H1 (cell line): ENCODE measurements around the gene INTS6. TPM values are rescaled to one million over a fixed set of nuclear protein-coding genes. Genes with fewer than 3 reads are reported as not detected.
A peak's percentile ranks its signal among the peaks of the same experiment; 100 is the strongest.

Experiments used
- CTCF ChIA-PET: fragments of 300-600 bp; sonication (Branson Sonifier 250); formaldehyde crosslinking; loops from one replicate; lab custom pipeline; 2021; ENCODE audit not compliant: partially characterized antibody; lab: Charles Lee
- POLR2A ChIA-PET: fragments of 300-600 bp; sonication (Branson Sonifier 250); formaldehyde crosslinking; loops from one replicate; lab custom pipeline; 2021; ENCODE audit warnings: inconsistent platforms; ENCODE audit not compliant: partially characterized antibody; lab: Charles Lee
- DNase-seq, 2 experiments: peaks; one replicate each; pipeline versions ENCODE4 v3.0.0 to v3.0.0-alpha.2; 2010 to 2022; ENCODE audit warnings: low spot score in 2 of 2, low read depth in 1 of 2, mixed read lengths in 1 of 2
- FAIRE-seq: peaks from 2 replicates; lab custom pipeline; 2011; peaks lifted over from hg19 to GRCh38; lab: Jason Lieb, UNC
- H2AFZ ChIP-seq: 2 replicates; pipeline ENCODE4 v1.8.1; 2012; ENCODE audit warnings: low read length, inconsistent platforms
- H2AK5ac ChIP-seq: 2 replicates; pipeline ENCODE4 v1.6.1; 2013; ENCODE audit warnings: low read depth, low read length
- H2BK120ac ChIP-seq: replicated peaks from 2 replicates; pipeline ENCODE3; 2013; ENCODE audit warnings: low read depth, low read length, inconsistent platforms
- H2BK12ac ChIP-seq: 2 replicates; pipeline ENCODE4 v1.6.1; 2013; ENCODE audit warnings: low read depth, low read length
- H2BK15ac ChIP-seq: 2 replicates; pipeline ENCODE4 v1.6.1; 2013; ENCODE audit warnings: low read length
- H2BK20ac ChIP-seq: 2 replicates; pipeline ENCODE4 v1.6.1; 2013; ENCODE audit warnings: low read length
- H2BK5ac ChIP-seq: 2 replicates; pipeline ENCODE4 v1.6.1; 2013; ENCODE audit warnings: low read depth, low read length
- H3K14ac ChIP-seq: 2 replicates; pipeline ENCODE4 v1.6.1; 2013; ENCODE audit warnings: inconsistent platforms; ENCODE audit not compliant: insufficient read length
- H3K18ac ChIP-seq: 2 replicates; pipeline ENCODE4 v1.6.1; 2013; ENCODE audit warnings: low read length; ENCODE audit errors: extremely low read depth
- H3K23ac ChIP-seq: 2 replicates; pipeline ENCODE4 v1.6.1; 2013; ENCODE audit warnings: inconsistent platforms; ENCODE audit not compliant: insufficient read length
- H3K23me2 ChIP-seq: 2 replicates; pipeline ENCODE4 v1.6.1; 2013; ENCODE audit warnings: low read depth, low read length
- H3K27ac ChIP-seq: 2 replicates; pipeline ENCODE4 v1.6.1; 2011; ENCODE audit warnings: low read depth, low read length, inconsistent platforms
- H3K27me3 ChIP-seq, 4 experiments: replicated peaks in 1 of 4; 1 replicate in 1 of 4; 2 replicates in 3 of 4; pipeline versions ENCODE4 v1.6.1 to v1.8.1; 2011 to 2013; ENCODE audit warnings: low read length in 3 of 4, mild to moderate bottlenecking in 3 of 4, inconsistent platforms in 2 of 4, mixed read lengths in 2 of 4, moderate library complexity in 1 of 4; ENCODE audit not compliant: control insufficient read depth in 3 of 4, insufficient read depth in 3 of 4; ENCODE audit errors: extremely low read depth in 1 of 4
- H3K36me3 ChIP-seq, 4 experiments: 2 replicates each; pipeline versions ENCODE4 v1.6.1 to v1.8.1; 2011 to 2013; ENCODE audit warnings: mild to moderate bottlenecking in 4 of 4, low read length in 3 of 4, moderate library complexity in 2 of 4, control low read depth in 1 of 4, inconsistent platforms in 1 of 4; ENCODE audit not compliant: insufficient read depth in 4 of 4, control insufficient read depth in 2 of 4
- H3K4ac ChIP-seq: replicated peaks from 2 replicates; pipeline ENCODE3; 2013; ENCODE audit warnings: low read length, low read depth, mixed read lengths, inconsistent platforms; ENCODE audit not compliant: insufficient read length
- H3K4me1 ChIP-seq, 4 experiments: replicated peaks in 1 of 4; 1 replicate in 1 of 4; 2 replicates in 3 of 4; pipeline versions ENCODE4 v1.6.1 to v1.8.1; 2011 to 2013; ENCODE audit warnings: low read length in 3 of 4, inconsistent platforms in 2 of 4, mixed read lengths in 1 of 4; ENCODE audit not compliant: insufficient read depth in 4 of 4, control insufficient read depth in 3 of 4
- H3K4me2 ChIP-seq, 2 experiments: 2 replicates each; pipeline versions ENCODE4 v1.6.1 to v1.8.1; 2011 to 2013; ENCODE audit warnings: low read depth in 2 of 2, low read length in 2 of 2, control low read depth in 1 of 2, inconsistent platforms in 1 of 2, mild to moderate bottlenecking in 1 of 2; ENCODE audit not compliant: insufficient read depth in 1 of 2
- H3K4me3 ChIP-seq, 4 experiments: fragments of 200-600, 300-600 bp in 1 of 4; sonication (generic), shearing (Covaris generic), sonication (Bioruptor Twin) in 1 of 4; 2 replicates each; pipeline versions ENCODE4 v1.5.1 to v1.8.1; 2011 to 2016; ENCODE audit warnings: low read length in 4 of 4, low read depth in 3 of 4, control low read depth in 2 of 4, inconsistent platforms in 2 of 4, mild to moderate bottlenecking in 2 of 4, mixed read lengths in 1 of 4, moderate library complexity in 1 of 4; ENCODE audit not compliant: insufficient read depth in 2 of 4; ENCODE audit errors: extremely low read depth in 1 of 4
- H3K56ac ChIP-seq: replicated peaks from 2 replicates; pipeline ENCODE3; 2013; ENCODE audit warnings: low read depth, mild to moderate bottlenecking, mixed read lengths, low read length, inconsistent platforms; ENCODE audit not compliant: insufficient read length
- H3K79me1 ChIP-seq: 2 replicates; pipeline ENCODE4 v1.6.1; 2013; ENCODE audit warnings: low read depth, low read length, control low read depth
- H3K79me2 ChIP-seq, 2 experiments: 2 replicates each; pipeline versions ENCODE4 v1.6.1 to v1.8.1; 2012 to 2013; ENCODE audit warnings: low read length in 2 of 2, mild to moderate bottlenecking in 2 of 2, inconsistent platforms in 1 of 2; ENCODE audit not compliant: insufficient read depth in 2 of 2, control insufficient read depth in 1 of 2
- H3K9ac ChIP-seq, 4 experiments: replicated peaks in 1 of 4; 1 replicate in 1 of 4; 2 replicates in 3 of 4; pipeline versions ENCODE4 v1.6.1 to v1.8.1; 2011 to 2013; ENCODE audit warnings: low read depth in 3 of 4, low read length in 3 of 4, control low read depth in 2 of 4, mild to moderate bottlenecking in 2 of 4, moderate library complexity in 2 of 4, inconsistent platforms in 1 of 4; ENCODE audit errors: extremely low read depth in 1 of 4
- H3K9me3 ChIP-seq, 2 experiments: 2 replicates each; pipeline versions ENCODE4 v1.6.1 to v1.8.1; 2012 to 2013; ENCODE audit warnings: mild to moderate bottlenecking in 2 of 2, moderate library complexity in 2 of 2, control low read depth in 1 of 2, inconsistent platforms in 1 of 2, low read depth in 1 of 2, low read length in 1 of 2, mixed read lengths in 1 of 2; ENCODE audit not compliant: insufficient read depth in 2 of 2
- H4K20me1 ChIP-seq, 2 experiments: replicated peaks in 1 of 2; 2 replicates each; pipeline versions ENCODE3 to v1.8.1; 2011 to 2013; ENCODE audit warnings: inconsistent platforms in 2 of 2, low read length in 2 of 2, mild to moderate bottlenecking in 1 of 2; ENCODE audit not compliant: insufficient read depth in 2 of 2, control insufficient read depth in 1 of 2
- H4K5ac ChIP-seq: 2 replicates; pipeline ENCODE4 v1.6.1; 2013; ENCODE audit warnings: low read length, low read depth, mixed read lengths, inconsistent platforms; ENCODE audit not compliant: insufficient read length
- H4K8ac ChIP-seq: 2 replicates; pipeline ENCODE4 v1.8.0; 2013; ENCODE audit warnings: mild to moderate bottlenecking, moderate library complexity, low read length, inconsistent platforms; ENCODE audit not compliant: insufficient read depth; ENCODE audit errors: extremely low read depth
- H4K91ac ChIP-seq: replicated peaks from 2 replicates; pipeline ENCODE3; 2013; ENCODE audit warnings: low read length, mixed read lengths, inconsistent platforms; ENCODE audit not compliant: insufficient read length
- BRCA1 ChIP-seq: IDR thresholded peaks from 2 replicates; pipeline ENCODE4 v1.6.1; 2012; ENCODE audit warnings: low read depth, low read length, improper control_type of control experiment
- CEBPB ChIP-seq: IDR thresholded peaks from 2 replicates; pipeline ENCODE4 v1.6.1; 2012; ENCODE audit warnings: low read depth, low read length
- CREB1 ChIP-seq: IDR thresholded peaks from 2 replicates; pipeline ENCODE4 v1.6.1; 2012; ENCODE audit warnings: inconsistent platforms
- SRF ChIP-seq: IDR thresholded peaks from 2 replicates; pipeline ENCODE4 v1.6.1; 2011; ENCODE audit warnings: mild to moderate bottlenecking, low read depth, low read length, moderate library complexity
- WGBS, 2 experiments: shearing (Covaris generic) in 1 of 2; methylation state at CpG; one replicate each; pipeline versions ENCODE4 v1.1.6 to v1.1.7; 2013 to 2015; ENCODE audit warnings: low lambda C conversion rate in 2 of 2, mixed read lengths in 2 of 2, inconsistent platforms in 1 of 2, low coverage in 1 of 2, missing lambda C conversion rate in 1 of 2; ENCODE audit not compliant: insufficient replicate concordance in 2 of 2, insufficient coverage in 1 of 2, insufficient read length in 1 of 2; ENCODE audit errors: extremely low coverage in 1 of 2, missing lambda C conversion rate in 1 of 2; 5-methylcytosine and 5-hydroxymethylcytosine counted together
- polyA plus RNA-seq, 7 experiments: library from polyadenylated mRNA; depleted of rRNA in 3 of 7; stranded (reverse) in 5 of 7; unstranded in 2 of 7; fragments of >200 nt in 5 of 7; fragments of 200-250 nt in 2 of 7; gene quantifications; 1 replicate in 5 of 7; 2 replicates in 1 of 7; 4 replicates in 1 of 7; pipeline versions ENCODE4 v1.2.1 to v1.2.3, GENCODE V29; 2011 to 2013; ENCODE audit warnings: missing spikeins in 2 of 7, mixed read lengths in 2 of 7
- total RNA-seq: library from RNA; stranded (reverse); fragmentation: NEBNext Ultra II Directional; extraction: Animal tissue kit (Norgen Biotek cat#: 25700); gene quantifications from 2 replicates; pipeline ENCODE4 v1.2.1, GENCODE V29; 2021

The INTS6 gene
- total and polyA plus RNA-seq, 2 of the 8 experiments (the other 6 are each of a cell fraction or from before 2014, with no cell fraction given), result 12.6 to 42.8 TPM

DNA sequence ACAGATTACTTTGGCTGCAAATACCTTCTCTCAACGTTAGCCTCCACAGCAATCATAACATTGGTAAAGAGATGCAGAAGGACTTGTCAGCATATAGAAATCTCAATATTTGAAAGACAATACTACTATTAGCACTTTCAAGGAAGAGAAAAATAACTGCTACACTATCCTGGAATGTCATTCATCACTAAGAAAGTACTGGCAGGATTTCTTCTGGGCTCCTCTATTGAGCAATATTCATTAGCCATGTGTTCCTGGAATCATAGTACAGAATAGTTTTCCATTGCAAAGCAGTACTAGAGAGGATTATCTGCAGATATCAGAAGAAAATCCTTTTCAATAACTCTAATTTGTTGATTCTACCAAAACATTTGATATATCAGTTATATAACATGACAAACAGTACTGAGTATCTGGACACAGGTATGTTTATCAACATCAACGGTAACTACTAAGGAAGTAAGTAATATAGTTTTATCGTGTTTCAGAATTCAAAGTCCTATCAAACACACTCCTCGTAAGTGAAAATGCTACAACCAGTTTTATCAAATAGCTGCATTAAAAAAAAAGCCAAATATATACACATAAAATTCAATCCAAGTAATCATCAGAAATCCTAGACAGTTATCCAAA, 27.3 kb downstream of the INTS6 start:
- no peak overlapping the region for H3K4ac ChIP-seq
- H3K4me1 ChIP-seq, result peaks cover 6 to 31% (median 13%) of the 10 kb centered on the region in 4 experiments
- FAIRE-seq (no peak), DNase-seq (no peak)
- no peak overlapping the region for H4K91ac ChIP-seq
- no peak overlapping the region for H3K23ac ChIP-seq
- H3K36me3 ChIP-seq, result peaks cover 0 to 27% (median 12%) of the 10 kb centered on the region in 4 experiments; a peak in 5 of 8 replicates
- no peak overlapping the region for H2BK15ac ChIP-seq
- H2AFZ ChIP-seq, result no peak overlapping the region
- no peak for TF ChIP-seq CREB1
- peak; percentile 81 for TF ChIP-seq CEBPB
- TF ChIP-seq BRCA1, result no peak
- no peak for TF ChIP-seq SRF
- peak overlapping the region; percentile 1 to 54; a peak in 3 of 4 replicates for H3K4me2 ChIP-seq
- peak overlapping the region in 2 of 4 experiments; percentile 11 to 39; a peak in 3 of 8 replicates for H3K4me3 ChIP-seq
- H3K9me3 ChIP-seq, result no peaks in the 10 kb centered on the region
- H2BK12ac ChIP-seq, result no peak overlapping the region
- H3K23me2 ChIP-seq, result no peaks in the 10 kb centered on the region; the same call in 1 of the 2 replicates
- ChIA-PET CTCF (interaction anchor here (0.7 to 0.8 kb wide), 3 partner anchors 51 to 366 kb away, joined by 3 read pairs; no protein-coding TSS in a partner anchor), POLR2A (interaction anchor here (1.1 kb wide), 1 partner anchor 28 kb away, joined by 3 read pairs; the partner anchor contains the start of gene INTS6)
- no peaks in the 10 kb centered on the region for H3K27me3 ChIP-seq
- H2AK5ac ChIP-seq, result no peak overlapping the region
- WGBS, 2 experiments, result 49% methylated on average over 4 of the region's 4 CpGs; no CpG with 5 or more reads in 1 of the 2 experiments
- no peak overlapping the region for H3K14ac ChIP-seq
- no peak overlapping the region for H3K9ac ChIP-seq
- H2BK5ac ChIP-seq, result no peak overlapping the region
- no peak overlapping the region for H3K27ac ChIP-seq
- no peak overlapping the region for H4K8ac ChIP-seq
- H3K18ac ChIP-seq, result no peak overlapping the region
- H4K5ac ChIP-seq, result peak overlapping the region; percentile 91
- H2BK20ac ChIP-seq, result no peak overlapping the region
- no peaks in the 10 kb centered on the region for H4K20me1 ChIP-seq
- H2BK120ac ChIP-seq, result no peak overlapping the region
- H3K56ac ChIP-seq, result no peak overlapping the region
- H3K79me2 ChIP-seq, result peaks cover 0 to 86% of the 10 kb centered on the region in 2 experiments; a peak in 2 of 4 replicates
- H3K79me1 ChIP-seq, result no peaks in the 10 kb centered on the region
